Progenitor cell of endocrine pancreas (in vitro differentiated cells): ENCODE measurements around the gene CCDC192. TPM values are rescaled to one million over a fixed set of nuclear protein-coding genes. Genes with fewer than 3 reads are reported as not detected.

Experiments used
- DNase-seq: peaks from one replicate; pipeline ENCODE4 v3.0.0; 2021; ENCODE audit warnings: low spot score; ENCODE audit not compliant: unreplicated experiment
- H3K27ac Mint-ChIP-seq: 2 replicates; pipeline ENCODE4 v1.8.0; 2021; ENCODE audit warnings: mild to moderate bottlenecking, moderate library complexity, mixed read lengths
- H3K27me3 Mint-ChIP-seq: 2 replicates; pipeline ENCODE4 v1.8.0; 2021; ENCODE audit warnings: mixed read lengths
- H3K36me3 Mint-ChIP-seq: 2 replicates; pipeline ENCODE4 v1.8.0; 2022; ENCODE audit warnings: mixed read lengths; ENCODE audit not compliant: insufficient read depth
- H3K4me1 Mint-ChIP-seq: 2 replicates; pipeline ENCODE4 v1.8.0; 2021; ENCODE audit warnings: low read depth, mixed read lengths
- H3K4me3 Mint-ChIP-seq: 2 replicates; pipeline ENCODE4 v1.8.0; 2021; ENCODE audit warnings: low read depth, mild to moderate bottlenecking, moderate library complexity, mixed read lengths
- H3K9me3 Mint-ChIP-seq: 2 replicates; pipeline ENCODE4 v1.8.0; 2021; ENCODE audit warnings: low read depth, mixed read lengths
- total RNA-seq: library from RNA; stranded (reverse); gene quantifications from 2 replicates; pipeline ENCODE4 v1.2.1, GENCODE V29; 2021
- TF ChIP-seq, protein P1 (sequence below): fragments of 200-600 bp; sonication (generic); IDR thresholded peaks from one replicate; pipeline ENCODE4 v1.5.0; 2021; ENCODE audit warnings: antibody characterized with exemption, mild to moderate bottlenecking; ENCODE audit not compliant: unreplicated experiment

Gene CCDC192
- total RNA-seq, 1 donor from 2014 or later = not detected

- Mint-ChIP-seq H3K4me1 (peaks cover 8% of the 10 kb centered on the region), H3K9me3 (peaks cover 14% of the 10 kb centered on the region), H3K27ac (no peak overlapping the region), H3K27me3 (no peaks in the 10 kb centered on the region), H3K36me3 (peaks cover 6% of the 10 kb centered on the region), H3K4me3 (no peak overlapping the region)
- no peak for DNase-seq
- TF ChIP-seq, protein P1, sequence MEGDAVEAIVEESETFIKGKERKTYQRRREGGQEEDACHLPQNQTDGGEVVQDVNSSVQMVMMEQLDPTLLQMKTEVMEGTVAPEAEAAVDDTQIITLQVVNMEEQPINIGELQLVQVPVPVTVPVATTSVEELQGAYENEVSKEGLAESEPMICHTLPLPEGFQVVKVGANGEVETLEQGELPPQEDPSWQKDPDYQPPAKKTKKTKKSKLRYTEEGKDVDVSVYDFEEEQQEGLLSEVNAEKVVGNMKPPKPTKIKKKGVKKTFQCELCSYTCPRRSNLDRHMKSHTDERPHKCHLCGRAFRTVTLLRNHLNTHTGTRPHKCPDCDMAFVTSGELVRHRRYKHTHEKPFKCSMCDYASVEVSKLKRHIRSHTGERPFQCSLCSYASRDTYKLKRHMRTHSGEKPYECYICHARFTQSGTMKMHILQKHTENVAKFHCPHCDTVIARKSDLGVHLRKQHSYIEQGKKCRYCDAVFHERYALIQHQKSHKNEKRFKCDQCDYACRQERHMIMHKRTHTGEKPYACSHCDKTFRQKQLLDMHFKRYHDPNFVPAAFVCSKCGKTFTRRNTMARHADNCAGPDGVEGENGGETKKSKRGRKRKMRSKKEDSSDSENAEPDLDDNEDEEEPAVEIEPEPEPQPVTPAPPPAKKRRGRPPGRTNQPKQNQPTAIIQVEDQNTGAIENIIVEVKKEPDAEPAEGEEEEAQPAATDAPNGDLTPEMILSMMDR = no peak
Measured at GRCh38 chr5:127969651-127970050, 266.5 kb downstream of the CCDC192 start.

DNA sequence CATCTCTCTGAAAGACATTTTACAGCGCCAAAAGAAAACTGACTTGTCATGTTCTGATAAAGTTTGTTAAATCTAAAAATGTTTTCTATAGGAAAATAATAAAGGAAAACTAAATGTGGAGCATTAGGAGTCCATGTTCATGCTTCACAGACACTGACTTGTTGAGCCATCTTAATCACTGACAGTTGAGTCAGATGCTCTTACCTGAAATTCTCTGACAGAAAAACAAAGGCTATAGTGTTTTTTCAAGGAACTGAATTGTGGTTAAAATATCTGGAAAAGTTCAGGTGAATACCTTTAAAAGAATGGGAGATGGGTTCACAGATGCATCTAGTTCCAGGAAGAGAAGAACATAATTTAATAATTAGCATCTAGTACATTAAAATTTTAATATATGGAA, 266.9 kb downstream of the CCDC192 start:
- H3K4me1 Mint-ChIP-seq = peaks cover 8% of the 10 kb centered on the region
- TF ChIP-seq, protein P1 = no peak
- no peak overlapping the region for H3K27ac Mint-ChIP-seq
- DNase-seq = no peak
- H3K36me3 Mint-ChIP-seq = peaks cover 6% of the 10 kb centered on the region
- no peaks in the 10 kb centered on the region for H3K27me3 Mint-ChIP-seq
- H3K4me3 Mint-ChIP-seq = no peak overlapping the region
- peaks cover 11% of the 10 kb centered on the region for H3K9me3 Mint-ChIP-seq

DNA sequence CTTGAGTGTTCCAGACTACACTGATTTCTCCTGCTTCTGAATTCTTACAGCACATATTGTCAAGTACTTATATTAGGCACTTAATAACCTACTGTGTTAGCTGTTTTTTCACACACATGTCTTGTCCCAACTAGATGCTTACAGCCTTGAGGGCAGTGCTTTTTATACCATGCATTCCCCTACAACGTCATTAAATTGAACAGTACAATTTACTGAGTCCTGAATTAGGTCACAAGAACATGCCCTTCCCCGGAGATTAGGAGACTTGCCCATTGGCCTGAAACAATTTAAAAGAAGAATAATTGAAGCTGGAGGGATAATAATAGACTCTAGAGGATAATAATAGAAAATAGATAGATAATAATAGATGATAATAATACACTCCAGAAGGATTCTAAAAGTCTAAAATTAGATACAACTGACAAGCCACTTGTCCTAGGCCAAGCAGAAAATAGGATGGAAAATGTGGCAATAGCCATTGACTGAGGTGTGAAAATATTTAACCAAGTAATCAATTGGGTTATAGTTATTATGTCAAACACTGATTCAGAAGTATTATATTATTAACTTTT, 267.7 kb downstream of the CCDC192 start:
- TF ChIP-seq, protein P1 = no peak
- Mint-ChIP-seq H3K27me3 (no peaks in the 10 kb centered on the region), H3K4me3 (no peak overlapping the region), H3K9me3 (peaks cover 13% of the 10 kb centered on the region), H3K27ac (no peak overlapping the region), H3K4me1 (peaks cover 10% of the 10 kb centered on the region), H3K36me3 (peaks cover 3% of the 10 kb centered on the region)
- DNase-seq = no peak

DNA sequence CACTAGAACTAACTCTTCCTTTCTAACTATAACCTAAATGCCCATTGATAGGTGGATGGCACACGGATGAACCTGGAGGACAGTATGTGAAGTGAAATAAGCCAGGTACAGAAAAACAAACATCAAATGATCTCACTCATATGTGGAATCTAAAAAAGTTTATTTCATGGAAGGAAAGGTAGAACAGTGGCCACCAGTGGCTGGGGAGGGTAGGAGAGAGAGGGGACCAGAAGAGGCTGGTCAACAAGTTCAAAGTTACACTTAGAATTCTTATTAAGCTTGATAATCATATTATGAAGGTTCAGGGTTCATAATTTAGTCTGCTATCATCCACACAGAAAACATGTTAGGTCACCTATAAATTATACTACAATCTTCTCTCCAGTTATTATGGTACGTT, 272.8 kb downstream of the CCDC192 start:
- H3K4me1 Mint-ChIP-seq = peaks cover 42% of the 10 kb centered on the region
- TF ChIP-seq, protein P1 = no peak
- peaks cover 3% of the 10 kb centered on the region for H3K36me3 Mint-ChIP-seq
- no peak for DNase-seq
- peaks cover 11% of the 10 kb centered on the region for H3K9me3 Mint-ChIP-seq
- no peaks in the 10 kb centered on the region for H3K27me3 Mint-ChIP-seq
- no peak overlapping the region for H3K27ac Mint-ChIP-seq
- no peak overlapping the region for H3K4me3 Mint-ChIP-seq

DNA sequence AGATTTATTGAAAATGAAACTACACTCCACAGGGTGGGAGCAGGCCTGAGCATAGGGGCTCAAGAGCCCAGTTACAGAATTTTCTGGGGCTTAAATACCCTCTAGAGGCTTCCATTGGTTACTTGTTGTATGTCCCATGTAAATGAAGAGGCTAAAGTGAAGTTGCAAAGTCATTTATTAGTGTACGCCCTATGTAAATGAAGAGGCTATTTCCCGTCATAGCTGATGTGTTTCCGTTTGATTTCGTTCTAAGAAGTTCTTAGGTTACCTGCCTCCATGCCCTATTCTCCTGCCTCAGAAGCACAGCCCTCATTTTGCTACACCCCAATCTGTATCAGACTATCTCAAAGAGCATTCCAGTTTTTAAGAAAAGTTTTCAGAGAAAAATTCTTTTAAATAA, 273.3 kb downstream of the CCDC192 start:
- peaks cover 11% of the 10 kb centered on the region for H3K9me3 Mint-ChIP-seq
- H3K4me3 Mint-ChIP-seq = no peak overlapping the region
- peaks cover 3% of the 10 kb centered on the region for H3K36me3 Mint-ChIP-seq
- H3K4me1 Mint-ChIP-seq = peaks cover 48% of the 10 kb centered on the region
- no peak for DNase-seq
- no peaks in the 10 kb centered on the region for H3K27me3 Mint-ChIP-seq
- peak overlapping the region; percentile 9 for H3K27ac Mint-ChIP-seq
- TF ChIP-seq, protein P1 = no peak
